GM12878 (cell line): Measurements from ENCODE around the gene TEX28. TPM values are rescaled to one million over a fixed set of nuclear protein-coding genes. Genes with fewer than 3 reads are reported as not detected.
"Not testable (repeated sequence)": the region's sequence is repeated elsewhere in the genome, so short reads cannot be mapped to it uniquely, and the experiment has no call there.

Source experiments
- ATAC-seq: fragments of 200-7000 bp; cut with Tn5 transposase; 3 replicates; pipeline ENCODE4 v1.9.1; 2020; ENCODE audit warnings: mild to moderate bottlenecking, moderate library complexity
- BruUV-seq: library from RNA; stranded (reverse); fragments of 400-500 nt; replicated peaks from 2 replicates; lab custom pipeline; 2021; lab: Mats Ljungman, UMichigan
- CTCF ChIA-PET: fragments of 300-600 bp; sonication (Branson Sonifier 250); formaldehyde crosslinking; extraction: SDS; loops from one replicate; lab custom pipeline; 2021; ENCODE audit warnings: inconsistent platforms; lab: Yijun Ruan, JAX
- POLR2A ChIA-PET: fragments of 350-600 bp; formaldehyde crosslinking; extraction: SDS; loops from one replicate; lab custom pipeline; 2021; ENCODE audit warnings: inconsistent platforms; lab: Charles Lee
- RAD21 ChIA-PET: fragments of 300-600 bp; sonication (Branson Sonifier 250); formaldehyde crosslinking; loops from one replicate; lab custom pipeline; 2023; ENCODE audit warnings: antibody characterized with exemption; ENCODE audit not compliant: unreplicated experiment; lab: Charles Lee
- SMC1A ChIA-PET: fragments of 300-600 bp; sonication (Branson Sonifier 250); formaldehyde crosslinking; loops from one replicate; lab custom pipeline; 2023; ENCODE audit not compliant: unreplicated experiment, uncharacterized antibody; lab: Charles Lee
- DNase-seq: peaks from one replicate; pipeline ENCODE4 v3.0.0-alpha.2; 2011; ENCODE audit warnings: low read depth, low spot score
- FAIRE-seq: peaks from 3 replicates; lab custom pipeline; 2011; peaks lifted over from hg19 to GRCh38; lab: Jason Lieb, UNC
- H2AFZ ChIP-seq: 2 replicates; pipeline ENCODE4 v1.6.0; 2011; ENCODE audit warnings: low read depth, low read length, control low read depth; ENCODE audit not compliant: control insufficient read depth
- H3K27ac ChIP-seq: 2 replicates; pipeline ENCODE4 v1.5.1; 2011; ENCODE audit warnings: control low read depth; ENCODE audit not compliant: control insufficient read depth, insufficient read depth
- H3K27me3 ChIP-seq, 2 experiments: replicated peaks in 1 of 2; 2 replicates each; pipeline versions ENCODE4 v1.6.0 to v1.6.1; 2011; ENCODE audit warnings: low read length in 1 of 2; ENCODE audit not compliant: control insufficient read depth in 2 of 2, insufficient read depth in 2 of 2
- H3K36me3 ChIP-seq, 2 experiments: 2 replicates each; pipeline ENCODE4 v1.5.1; 2011; ENCODE audit warnings: low read length in 1 of 2; ENCODE audit not compliant: control insufficient read depth in 2 of 2, insufficient read depth in 2 of 2
- H3K4me1 ChIP-seq: 2 replicates; pipeline ENCODE4 v1.6.1; 2011; ENCODE audit warnings: mild to moderate bottlenecking, low read length, moderate library complexity, mixed read lengths; ENCODE audit not compliant: control insufficient read depth, insufficient read depth
- H3K4me2 ChIP-seq: 2 replicates; pipeline ENCODE4 v1.6.0; 2011; ENCODE audit warnings: control low read depth; ENCODE audit not compliant: control insufficient read depth, insufficient read depth
- H3K4me3 ChIP-seq: fragments of 200-600 bp; sonication (generic); 2 replicates; pipeline ENCODE4 v1.5.1; 2016
- H3K79me2 ChIP-seq: 2 replicates; pipeline ENCODE4 v1.6.0; 2011; ENCODE audit warnings: low read length; ENCODE audit not compliant: control insufficient read depth, insufficient read depth
- H3K9ac ChIP-seq: 2 replicates; pipeline ENCODE4 v1.8.0; 2011; ENCODE audit warnings: low read length, control low read depth, mixed read lengths; ENCODE audit not compliant: control insufficient read depth, insufficient read depth
- H3K9me3 ChIP-seq: replicated peaks from 3 replicates; pipeline ENCODE4 v1.5.1; 2011; ENCODE audit warnings: mild to moderate bottlenecking, low read length; ENCODE audit not compliant: control insufficient read depth, insufficient read depth
- H4K20me1 ChIP-seq: 2 replicates; pipeline ENCODE4 v1.6.0; 2011; ENCODE audit not compliant: control insufficient read depth, insufficient read depth
- WGBS: methylation state at CpG from one replicate; pipeline ENCODE4 v1.1.6; 2016; ENCODE audit warnings: low lambda C conversion rate; ENCODE audit not compliant: insufficient replicate concordance, insufficient coverage; ENCODE audit errors: missing lambda C conversion rate; 5-methylcytosine and 5-hydroxymethylcytosine counted together
- in situ Hi-C: fragments of 300-500 bp; cut with MboI; formaldehyde crosslinking; loops from 9 replicates; pipeline ENCODE4 v1.14.3; 2018; ENCODE audit warnings: mixed read lengths
- intact Hi-C: fragments of 100-400 bp; cut with micrococcal nuclease; formaldehyde crosslinking; loops from one replicate; pipeline ENCODE4 v1.14.2; 2022; ENCODE audit not compliant: unreplicated experiment
- polyA plus RNA-seq, 11 experiments: library from polyadenylated mRNA; depleted of rRNA in 4 of 11; unstranded in 6 of 11; stranded (reverse) in 5 of 11; fragments of >200 nt; fragmentation: Nextera tagmentation in 4 of 11; fragmentation: Illumina TruSeq in 1 of 11; extraction: Ambion mirVana in 4 of 11; extraction: Trizol in 1 of 11; gene quantifications; 1 replicate in 1 of 11; 2 replicates in 10 of 11; pipeline versions ENCODE4 v1.2.1 to v1.2.3, GENCODE V29; 2011 to 2016; ENCODE audit warnings: inconsistent platforms in 2 of 11, missing spikeins in 2 of 11, low read depth in 1 of 11
- total RNA-seq, 4 experiments: library from RNA; depleted of rRNA in 3 of 4; stranded (reverse); fragments of >200 nt in 3 of 4; fragmentation: Illumina TruSeq in 1 of 4; extraction: Trizol in 1 of 4; gene quantifications; 2 replicates each; pipeline versions ENCODE4 v1.2.1 to v1.2.3, GENCODE V29; 2013 to 2021

The TEX28 gene
- total and polyA plus RNA-seq, 10 of the 15 experiments (the other 5 are each of a cell fraction or from before 2014, with no cell fraction given) = not detected

DNA sequence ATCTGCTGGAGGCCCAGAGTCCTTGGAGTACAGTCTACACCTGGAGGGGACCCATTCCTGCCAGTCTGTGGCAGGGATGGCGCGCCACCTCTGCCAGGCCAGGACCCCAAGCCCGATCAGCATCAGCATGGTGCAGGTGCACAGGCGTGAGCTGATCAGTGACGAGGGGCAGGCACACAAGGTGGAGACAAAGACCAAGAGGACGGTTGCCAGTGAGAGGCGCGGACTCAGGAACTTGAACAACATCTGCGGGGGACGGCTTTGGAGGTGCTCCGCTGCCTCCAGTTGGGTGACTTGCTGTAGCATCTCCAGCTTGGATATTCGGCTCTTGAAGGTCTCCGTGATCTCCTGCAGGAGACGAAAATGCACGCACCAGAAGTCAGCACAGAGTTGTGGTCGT, 61.3 kb downstream of the TEX28 start:
- H4K20me1 ChIP-seq, H3K9ac ChIP-seq, H3K36me3 ChIP-seq, H3K27me3 ChIP-seq, CTCF ChIA-PET, H2AFZ ChIP-seq, BruUV-seq, intact Hi-C loops, H3K27ac ChIP-seq, RAD21 ChIA-PET, H3K4me2 ChIP-seq, H3K79me2 ChIP-seq, H3K9me3 ChIP-seq, POLR2A ChIA-PET, DNase-seq, SMC1A ChIA-PET, in situ Hi-C loops, H3K4me3 ChIP-seq, ATAC-seq, FAIRE-seq, H3K4me1 ChIP-seq: not testable (repeated sequence)
- WGBS = no CpG with 5 or more reads among the region's 16 CpGs

GRCh38 chrX:154231443-154231842, 63.5 kb downstream of the TEX28 start:
- H3K79me2 ChIP-seq, CTCF ChIA-PET, ATAC-seq, H3K4me3 ChIP-seq, H3K4me2 ChIP-seq, BruUV-seq, in situ Hi-C loops, H3K36me3 ChIP-seq, H3K4me1 ChIP-seq, H3K27me3 ChIP-seq, H2AFZ ChIP-seq, H4K20me1 ChIP-seq, SMC1A ChIA-PET, intact Hi-C loops, H3K27ac ChIP-seq, H3K9me3 ChIP-seq, H3K9ac ChIP-seq, POLR2A ChIA-PET, RAD21 ChIA-PET, DNase-seq, FAIRE-seq: not testable (repeated sequence)
- no CpG with 5 or more reads among the region's 3 CpGs for WGBS

DNA sequence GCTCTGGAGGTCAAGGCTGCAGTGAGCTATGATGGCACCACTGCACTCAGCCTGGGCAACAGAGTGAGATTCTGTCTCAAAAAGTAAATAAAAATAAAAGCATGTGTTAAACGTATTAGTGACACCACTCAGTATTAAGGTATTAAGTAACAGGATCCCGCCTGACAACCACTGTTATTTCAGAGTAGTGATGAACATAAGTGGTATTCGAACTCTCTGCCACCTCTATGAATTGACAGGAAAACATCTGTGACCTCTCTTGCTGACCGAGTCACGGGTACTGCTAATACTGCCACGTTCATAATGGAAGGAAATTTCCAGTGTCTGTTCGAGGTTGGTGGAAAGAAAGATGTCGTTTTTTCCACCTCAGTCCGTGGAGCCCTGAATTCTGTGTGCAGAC, 68.2 kb downstream of the TEX28 start:
- H3K79me2 ChIP-seq, ATAC-seq, H4K20me1 ChIP-seq, H3K9me3 ChIP-seq, intact Hi-C loops, H3K27ac ChIP-seq, H3K4me3 ChIP-seq, RAD21 ChIA-PET, POLR2A ChIA-PET, H2AFZ ChIP-seq, H3K4me1 ChIP-seq, H3K36me3 ChIP-seq, SMC1A ChIA-PET, in situ Hi-C loops, BruUV-seq, FAIRE-seq, H3K9ac ChIP-seq, H3K27me3 ChIP-seq, CTCF ChIA-PET, DNase-seq, H3K4me2 ChIP-seq: not testable (repeated sequence)
- no CpG with 5 or more reads among the region's 9 CpGs for WGBS

GRCh38 chrX:154225292-154225691, 69.6 kb downstream of the TEX28 start:
- RAD21 ChIA-PET, H3K79me2 ChIP-seq, FAIRE-seq, H3K4me2 ChIP-seq, H4K20me1 ChIP-seq, H3K36me3 ChIP-seq, CTCF ChIA-PET, H3K4me3 ChIP-seq, H3K27ac ChIP-seq, BruUV-seq, SMC1A ChIA-PET, H3K4me1 ChIP-seq, DNase-seq, H2AFZ ChIP-seq, in situ Hi-C loops, H3K27me3 ChIP-seq, POLR2A ChIA-PET, H3K9ac ChIP-seq, H3K9me3 ChIP-seq, intact Hi-C loops, ATAC-seq: not testable (repeated sequence)
- no CpG with 5 or more reads among the region's 6 CpGs for WGBS
